Activated CD4-positive, alpha-beta T cell treated with anti-CD3 and anti-CD28 coated beads, Interleukin-2, Interleukin-6, amounts not matched to agents 100 ng/mL and 50 ng/mL, durations not matched to agents 16 hours and 8 hours (primary cell): Measurements from ENCODE around the gene WDR93.

ENCODE experiments used
- DNase-seq: peaks from one replicate; pipeline ENCODE4 v3.0.0-alpha.2; 2020

WDR93 gene

GRCh38 chr15:89690276-89691218 lies at the start of gene WDR93, which contains the start of gene PEX11A:
Gene WDR93, plus strand, starts transcription at chr15:89690811. Its CDS starts 10,936 bp downstream, at chr15:89701747.
Gene PEX11A, minus strand, starts transcription at chr15:89690754. Its CDS starts 122 bp downstream, at chr15:89690632.
- peak; percentile 84 for DNase-seq

- no peak for DNase-seq
Measured at GRCh38 chr15:89641053-89641452, 49.6 kb upstream of the WDR93 start.

DNA sequence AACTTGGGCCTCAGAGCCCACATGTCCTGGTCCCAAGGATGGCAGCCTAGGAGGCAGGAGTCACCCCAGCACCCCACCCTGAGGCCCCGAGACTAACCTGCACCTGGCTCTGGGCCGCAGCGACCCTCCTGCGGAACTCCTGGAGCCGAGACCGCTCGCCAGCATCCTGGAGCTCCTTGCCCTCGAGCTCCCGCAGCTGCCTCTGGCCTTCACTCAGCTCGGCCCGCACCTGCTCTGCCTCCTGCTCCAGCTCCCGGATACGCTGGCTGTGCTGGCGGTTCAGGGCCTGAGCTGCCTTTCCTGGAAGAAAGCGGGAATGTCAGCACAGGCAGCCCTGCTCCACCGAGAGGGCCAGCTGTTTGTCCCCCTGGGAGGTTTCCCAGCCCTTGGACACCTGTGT lies 48.5 kb upstream of the WDR93 start:
- DNase-seq, result no peak

- no peak for DNase-seq
Measured at GRCh38 chr15:89645680-89646079, 44.9 kb upstream of the WDR93 start.

DNA sequence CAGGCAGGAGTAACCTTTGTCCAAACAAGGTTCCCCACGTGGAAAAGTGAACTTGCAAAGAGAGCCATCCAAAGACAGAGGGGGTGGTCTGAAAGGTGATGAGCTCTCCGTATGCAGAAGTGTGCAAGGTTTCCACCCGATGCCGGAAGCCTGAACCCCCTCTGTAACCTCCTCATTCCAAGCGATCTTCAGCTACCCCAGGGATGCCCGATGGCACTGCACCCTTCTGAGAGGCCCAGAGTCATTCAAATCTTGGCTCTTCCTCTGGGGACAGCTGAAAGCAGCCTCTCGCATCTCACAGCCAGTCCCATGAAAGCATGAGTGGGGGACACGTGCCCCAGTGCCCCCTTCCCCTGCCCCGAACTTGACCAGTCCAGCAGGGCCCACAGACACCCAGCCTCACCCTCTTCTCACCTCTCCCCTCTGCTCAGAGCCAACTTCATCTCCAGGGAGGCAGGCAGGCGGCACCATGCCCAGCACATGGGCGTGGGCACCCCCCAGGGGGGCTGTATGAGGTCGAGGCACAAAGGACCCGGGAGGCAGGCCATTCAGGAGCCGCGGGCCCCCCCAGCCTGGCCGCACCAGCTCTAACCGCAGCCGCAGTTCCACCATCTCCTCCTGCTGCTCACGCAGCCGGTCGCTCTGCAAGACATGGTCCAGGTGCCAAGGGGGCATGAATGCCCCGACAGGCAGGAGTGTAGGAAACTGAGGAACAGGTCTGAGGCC lies 44.0 kb upstream of the WDR93 start:
- no peak for DNase-seq

DNA sequence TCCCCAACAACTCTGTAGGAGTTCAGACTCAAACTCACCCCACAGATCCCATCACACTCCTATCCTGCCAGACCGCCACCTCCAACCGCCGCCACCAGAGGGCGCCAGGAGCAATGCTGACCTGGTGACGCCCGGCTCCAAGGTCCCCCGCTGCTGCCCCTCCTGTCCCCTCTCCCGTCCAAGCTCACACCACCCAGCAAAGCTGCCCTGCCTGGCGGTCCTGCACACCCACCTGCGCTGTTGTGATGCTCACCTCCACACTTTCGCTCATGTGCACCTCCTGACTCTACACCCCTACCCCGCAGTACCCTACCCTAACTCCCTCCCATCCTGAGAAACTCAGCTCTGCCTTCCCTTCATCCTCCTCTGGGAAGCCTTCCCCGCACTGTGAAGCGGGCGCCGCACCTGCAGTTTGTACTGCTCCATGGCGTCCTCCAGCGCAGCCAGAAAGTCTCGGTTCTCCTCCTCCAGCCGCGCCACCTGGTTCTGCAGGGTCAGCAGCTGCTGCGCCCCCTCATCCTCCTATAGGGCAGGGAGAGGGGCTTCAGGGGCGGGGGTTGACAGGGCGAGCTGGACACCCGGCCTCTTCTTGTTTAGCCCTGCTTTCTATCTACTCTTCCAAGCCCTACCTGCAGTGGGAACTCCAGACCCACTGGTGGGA lies 43.3 kb upstream of the WDR93 start:
- peak; percentile 77 for DNase-seq

GRCh38 chr15:89648106-89649012 lies 42.3 kb upstream of the WDR93 start:
- DNase-seq, result no peak

- no peak for DNase-seq
Measured at GRCh38 chr15:89649013-89649625, 41.5 kb upstream of the WDR93 start.

DNA sequence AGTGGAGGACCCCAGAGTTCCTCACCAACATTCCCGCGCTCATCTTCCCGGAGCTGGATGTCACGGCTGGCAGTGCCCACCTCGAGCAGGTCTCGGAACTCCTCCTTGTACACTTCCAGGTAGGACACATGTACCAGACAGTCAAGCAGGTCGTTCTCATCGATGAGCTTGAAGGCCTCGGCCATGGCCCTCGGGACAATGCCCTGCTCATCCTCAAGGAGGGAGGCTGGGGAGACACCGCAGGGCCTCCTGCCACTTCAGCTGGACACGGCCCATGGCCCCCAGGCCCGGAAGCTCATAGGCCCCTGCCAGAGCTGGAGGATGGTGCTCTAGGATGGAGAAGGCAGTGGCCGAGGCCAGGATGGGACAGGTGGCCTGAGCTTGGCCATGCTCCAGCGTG lies 40.9 kb upstream of the WDR93 start:
- no peak for DNase-seq

GRCh38 chr15:89652131-89652530 lies 38.5 kb upstream of the WDR93 start:
- no peak for DNase-seq

- no peak for DNase-seq
Measured at GRCh38 chr15:89652666-89653065, 37.9 kb upstream of the WDR93 start.

GRCh38 chr15:89653578-89653977 lies 37.0 kb upstream of the WDR93 start:
- no peak for DNase-seq

GRCh38 chr15:89654301-89654761 lies 36.3 kb upstream of the WDR93 start:
- no peak for DNase-seq

DNA sequence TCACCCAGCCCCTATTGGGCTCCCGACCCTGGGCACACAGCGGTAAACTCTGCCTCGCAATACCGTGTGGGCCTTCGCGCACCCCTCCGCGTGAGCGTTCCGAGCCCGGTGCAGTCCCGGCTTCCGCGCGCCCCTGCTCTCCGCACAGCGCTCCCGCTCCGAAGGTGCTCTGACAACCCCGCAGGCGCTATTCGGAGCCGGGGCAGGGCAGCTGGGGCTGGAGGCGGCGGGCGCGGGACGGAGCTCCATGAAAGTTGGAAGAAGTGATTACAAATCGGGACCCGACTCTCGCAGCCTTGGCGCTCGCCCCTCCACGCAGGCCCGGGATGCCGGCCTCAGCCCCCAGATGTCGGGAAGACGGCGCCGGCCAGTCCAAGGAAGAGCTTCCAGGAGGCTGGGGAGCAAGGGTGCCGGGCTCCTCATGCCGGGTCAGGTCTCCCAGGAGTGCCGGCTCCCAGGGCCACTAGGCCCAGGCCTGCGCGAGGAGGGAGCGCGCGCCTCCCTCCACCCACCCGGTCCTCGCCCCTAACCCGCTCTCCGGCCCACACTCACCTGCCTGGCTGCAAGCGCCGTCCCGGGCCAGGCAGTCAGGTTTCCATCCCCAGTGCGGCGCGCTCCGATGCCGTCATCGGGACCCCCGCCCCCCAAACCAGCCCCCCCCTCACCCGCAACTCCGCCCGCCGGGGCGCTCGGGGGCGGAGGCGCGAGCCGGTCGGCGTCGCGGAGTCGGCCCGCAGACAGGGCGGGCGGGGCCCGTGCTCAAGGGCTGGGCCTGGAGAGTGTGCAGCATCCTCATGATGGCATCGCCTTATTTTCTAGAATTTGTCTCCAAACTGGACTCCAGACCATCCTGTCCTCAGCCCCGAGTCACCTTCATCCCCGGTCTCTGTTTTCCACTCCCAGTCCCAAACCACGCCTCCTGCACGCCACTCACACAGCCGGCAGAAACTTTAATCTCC lies 35.5 kb upstream of the WDR93 start, which contains the start of gene KIF7:
Gene KIF7, minus strand, starts transcription at position 621 of the 959 bp plus-strand sequence. CDS start 2,537 bp downstream, outside the sequence.
- DNase-seq, result peak; percentile 20

DNA sequence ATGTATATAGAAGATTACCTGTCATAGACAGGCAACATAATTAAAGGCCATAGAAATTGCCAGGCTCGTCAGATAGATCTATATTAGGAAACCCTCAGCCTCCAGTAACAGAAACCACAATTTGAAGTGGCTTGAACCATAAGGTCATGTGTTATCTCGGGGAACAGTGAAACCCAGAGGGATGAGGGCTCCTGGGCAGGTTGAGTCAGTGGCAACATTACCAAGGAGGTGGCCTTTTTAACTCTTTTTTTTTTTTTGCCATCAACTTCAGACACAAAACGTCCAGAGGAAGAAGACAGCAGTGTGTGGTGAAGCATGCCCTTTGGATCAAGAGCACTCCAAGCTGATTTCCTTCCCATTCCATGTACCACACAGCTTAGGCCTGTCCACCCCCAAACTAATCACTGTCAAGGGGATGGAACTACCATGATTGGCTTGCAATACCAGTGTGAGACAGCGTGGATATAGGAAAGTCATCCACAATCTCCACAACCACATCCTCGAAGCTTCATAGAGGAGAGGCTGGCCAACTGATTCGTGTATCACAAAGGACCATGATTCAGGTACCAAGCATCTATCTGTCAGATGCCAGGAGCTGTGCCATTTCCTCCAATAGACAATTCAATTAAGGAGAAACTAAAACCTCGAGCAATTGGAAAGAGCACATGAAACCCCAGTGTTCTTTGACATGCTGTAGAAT lies 34.3 kb upstream of the WDR93 start:
- no peak for DNase-seq

- DNase-seq, result no peak
Measured at GRCh38 chr15:89657686-89658200, 32.9 kb upstream of the WDR93 start.

DNA sequence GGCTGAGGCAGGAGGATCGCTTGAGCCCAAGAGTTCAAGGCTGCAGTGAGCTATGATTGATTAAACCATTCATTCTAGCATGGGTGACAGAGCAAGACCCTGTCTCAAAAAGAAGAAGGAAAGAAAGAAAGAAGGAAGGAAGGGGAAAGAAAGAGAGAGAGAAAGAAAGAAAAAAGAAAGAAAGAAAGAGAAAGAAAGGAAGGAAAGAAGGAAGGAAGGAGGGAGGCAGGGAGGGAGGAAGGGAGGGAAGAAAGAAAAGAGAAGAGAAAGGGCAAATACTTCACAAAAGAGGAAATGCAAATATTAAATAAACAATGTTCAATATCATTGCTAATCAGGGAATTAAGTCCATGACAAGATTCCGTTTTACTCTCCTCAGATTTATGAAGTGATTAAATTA lies 31.3 kb upstream of the WDR93 start:
- no peak for DNase-seq

GRCh38 chr15:89660556-89660955 lies 30.1 kb upstream of the WDR93 start:
- DNase-seq, result no peak

DNA sequence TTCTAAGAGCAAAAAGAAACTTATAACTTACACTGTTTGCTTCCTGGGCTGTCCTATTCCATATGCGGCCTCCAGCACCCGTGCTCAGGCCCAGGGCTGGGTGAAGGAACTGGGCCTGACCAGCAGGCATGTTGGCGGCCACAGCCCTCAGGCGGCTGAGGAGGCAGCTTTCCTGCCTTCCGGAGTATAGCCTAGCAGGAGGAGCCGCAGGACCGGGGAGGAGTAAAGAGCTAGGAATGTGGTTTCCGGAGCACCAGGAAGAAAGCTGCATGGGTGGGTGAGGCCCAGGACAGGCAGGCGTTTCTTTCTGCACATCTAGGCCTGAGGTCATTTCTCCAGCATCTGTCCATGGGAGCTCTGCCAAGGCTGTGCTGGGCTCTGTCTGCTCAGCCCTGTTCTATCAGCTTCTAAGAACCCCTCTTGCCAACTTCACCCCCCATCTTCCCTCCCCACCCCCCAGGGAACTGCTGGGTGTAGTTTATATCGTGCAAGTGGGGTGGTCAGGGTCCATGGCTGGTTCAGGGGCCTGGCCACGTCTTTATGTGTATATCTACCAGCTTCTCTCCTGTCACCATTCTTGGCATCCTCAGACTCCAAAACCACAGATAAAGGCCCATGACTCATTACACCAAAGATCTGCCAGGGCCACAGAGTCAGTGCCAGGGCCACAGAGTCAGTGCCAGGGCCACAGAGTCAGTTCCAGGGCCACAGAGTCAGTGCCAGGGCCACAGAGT lies 27.6 kb upstream of the WDR93 start:
- DNase-seq, result no peak
